GM18951 (cell line): ENCODE results near the gene CD84.
"Not testable (repeated sequence)": the region's sequence is repeated elsewhere in the genome, so short reads cannot be mapped to it uniquely, and the experiment has no call there.

Experiments used
- POLR2A ChIP-seq: IDR thresholded peaks from 4 replicates; pipeline ENCODE4 v1.6.1; 2011; ENCODE audit warnings: mild to moderate bottlenecking; ENCODE audit not compliant: insufficient read length, insufficient read depth; ENCODE audit errors: extremely low read depth
- in situ Hi-C: fragments of 300-500 bp; cut with MboI; formaldehyde crosslinking; loops from one replicate; pipeline ENCODE4 v1.12.0; 2022; ENCODE audit warnings: low sequenced_read_pairs, mixed read lengths, inconsistent platforms; ENCODE audit not compliant: unreplicated experiment

CD84 gene

GRCh38 chr1:160520999-160521398, 58.3 kb downstream of the CD84 start:
- TF ChIP-seq POLR2A: no peak
- in situ Hi-C loops: no loop called here

- in situ Hi-C loops: no loop called here
- no peak for TF ChIP-seq POLR2A
Measured at GRCh38 chr1:160520582-160520981, 58.7 kb downstream of the CD84 start.

- TF ChIP-seq POLR2A: peak; percentile 34
- in situ Hi-C loops: no loop called here
Measured at GRCh38 chr1:160519642-160520435, 59.5 kb downstream of the CD84 start.

GRCh38 chr1:160517519-160517918, 61.8 kb downstream of the CD84 start:
- in situ Hi-C loops: not testable (repeated sequence)

GRCh38 chr1:160515908-160516307, 63.4 kb downstream of the CD84 start:
- in situ Hi-C loops: not testable (repeated sequence)

- in situ Hi-C loops: no loop called here
- TF ChIP-seq POLR2A: no peak
Measured at GRCh38 chr1:160504651-160505050, 74.6 kb downstream of the CD84 start.

GRCh38 chr1:160503087-160503486, 76.2 kb downstream of the CD84 start:
- in situ Hi-C loops: no loop called here
- no peak for TF ChIP-seq POLR2A

GRCh38 chr1:160500321-160500990, 78.8 kb downstream of the CD84 start:
- no peak for TF ChIP-seq POLR2A
- in situ Hi-C loops: no loop called here

GRCh38 chr1:160499631-160500030, 79.7 kb downstream of the CD84 start:
- no peak for TF ChIP-seq POLR2A
- in situ Hi-C loops: no loop called here

GRCh38 chr1:160498301-160499065, 80.8 kb downstream of the CD84 start:
- in situ Hi-C loops: not testable (repeated sequence)

- TF ChIP-seq POLR2A: no peak
- in situ Hi-C loops: no loop called here
Measured at GRCh38 chr1:160496334-160496733, 83.0 kb downstream of the CD84 start.

- in situ Hi-C loops: no loop called here
- TF ChIP-seq POLR2A: no peak
Measured at GRCh38 chr1:160494620-160495019, 84.7 kb downstream of the CD84 start.

- in situ Hi-C loops: no loop called here
- no peak for TF ChIP-seq POLR2A
Measured at GRCh38 chr1:160492617-160493016, 86.7 kb downstream of the CD84 start.

GRCh38 chr1:160491981-160492380, 87.3 kb downstream of the CD84 start:
- no peak for TF ChIP-seq POLR2A
- in situ Hi-C loops: no loop called here
